ENCODE measurements around the gene ABCC9.

Gene ABCC9

DNA sequence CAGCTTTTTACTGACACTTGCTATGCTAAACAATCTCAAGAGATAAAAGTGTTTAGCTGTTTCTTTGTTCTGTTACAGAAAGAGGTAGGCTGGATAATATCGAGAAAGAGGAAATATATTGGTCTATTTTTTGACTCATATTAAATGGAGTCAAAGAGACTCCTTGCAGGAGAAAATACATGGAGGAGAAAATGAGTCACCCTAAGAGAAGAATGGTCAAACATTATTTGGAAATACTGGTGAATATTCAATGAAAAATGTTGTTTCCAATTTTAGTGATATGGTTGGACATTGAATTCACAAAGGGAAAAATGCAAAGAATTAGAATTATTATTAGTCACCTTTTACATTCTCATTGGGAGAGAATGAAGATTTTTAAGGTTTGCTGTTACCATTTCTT lies 169.9 kb downstream of the ABCC9 start:
- no peak overlapping the region for H3K4me3 ChIP-seq (ENCODE audit: low read depth, low read length)
- TF ChIP-seq, protein P1, sequence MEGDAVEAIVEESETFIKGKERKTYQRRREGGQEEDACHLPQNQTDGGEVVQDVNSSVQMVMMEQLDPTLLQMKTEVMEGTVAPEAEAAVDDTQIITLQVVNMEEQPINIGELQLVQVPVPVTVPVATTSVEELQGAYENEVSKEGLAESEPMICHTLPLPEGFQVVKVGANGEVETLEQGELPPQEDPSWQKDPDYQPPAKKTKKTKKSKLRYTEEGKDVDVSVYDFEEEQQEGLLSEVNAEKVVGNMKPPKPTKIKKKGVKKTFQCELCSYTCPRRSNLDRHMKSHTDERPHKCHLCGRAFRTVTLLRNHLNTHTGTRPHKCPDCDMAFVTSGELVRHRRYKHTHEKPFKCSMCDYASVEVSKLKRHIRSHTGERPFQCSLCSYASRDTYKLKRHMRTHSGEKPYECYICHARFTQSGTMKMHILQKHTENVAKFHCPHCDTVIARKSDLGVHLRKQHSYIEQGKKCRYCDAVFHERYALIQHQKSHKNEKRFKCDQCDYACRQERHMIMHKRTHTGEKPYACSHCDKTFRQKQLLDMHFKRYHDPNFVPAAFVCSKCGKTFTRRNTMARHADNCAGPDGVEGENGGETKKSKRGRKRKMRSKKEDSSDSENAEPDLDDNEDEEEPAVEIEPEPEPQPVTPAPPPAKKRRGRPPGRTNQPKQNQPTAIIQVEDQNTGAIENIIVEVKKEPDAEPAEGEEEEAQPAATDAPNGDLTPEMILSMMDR (IDR thresholded peaks at IDR 0.05; ENCODE audit: low read depth, low read length, missing control alignments): no peak
- in situ Hi-C loops (cut with HindIII; ENCODE audit: low sequenced_read_pairs): no loop called here
- DNase-seq (ENCODE audit: low read depth): no peak

DNA sequence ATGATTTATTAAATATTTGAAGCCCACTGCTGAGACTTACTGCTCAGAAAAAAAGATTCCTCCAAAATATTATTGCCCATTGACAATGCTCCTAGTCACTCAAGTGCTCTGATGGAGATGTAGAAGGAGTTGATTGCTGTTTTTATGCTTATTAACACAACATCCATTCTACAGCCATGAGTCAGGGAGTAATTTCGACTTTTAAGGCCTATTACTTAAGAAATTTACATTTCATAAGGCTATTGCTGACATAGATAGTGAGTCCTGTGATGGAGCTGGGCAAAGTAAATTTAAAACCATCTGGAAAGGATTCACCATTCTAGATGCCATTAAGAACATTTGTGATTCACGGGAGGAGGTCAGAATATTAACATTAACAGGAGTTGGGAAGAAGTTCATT lies 171.9 kb downstream of the ABCC9 start:
- no peak for DNase-seq (ENCODE audit: low read depth)
- in situ Hi-C loops (cut with HindIII; ENCODE audit: low sequenced_read_pairs): no loop called here
- TF ChIP-seq, protein P1 (IDR thresholded peaks at IDR 0.05; ENCODE audit: low read depth, low read length, missing control alignments): no peak
- no peak overlapping the region for H3K4me3 ChIP-seq (ENCODE audit: low read depth, low read length)

DNA sequence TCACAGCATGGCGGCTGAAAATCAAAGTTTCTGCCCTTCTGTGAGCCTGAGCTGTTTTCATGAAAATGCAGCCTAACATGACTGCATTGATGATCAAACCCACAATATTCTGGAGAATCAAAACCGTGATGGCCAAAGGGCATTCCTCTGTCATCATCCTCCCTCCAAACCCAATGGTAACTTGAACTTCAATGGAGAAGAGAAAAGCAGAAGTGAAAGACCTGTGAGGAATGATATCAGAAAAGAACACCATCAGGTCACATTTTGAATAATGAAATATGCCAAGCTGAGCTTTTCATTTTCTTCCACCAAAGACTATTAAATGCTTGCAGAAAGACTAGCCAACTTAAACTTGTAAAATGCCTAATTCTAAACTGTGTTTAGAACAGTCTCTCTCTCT lies 174.8 kb downstream of the ABCC9 start:
- H3K4me3 ChIP-seq (ENCODE audit: low read depth, low read length): no peak overlapping the region
- TF ChIP-seq, protein P1 (IDR thresholded peaks at IDR 0.05; ENCODE audit: low read depth, low read length, missing control alignments): no peak
- no peak for DNase-seq (ENCODE audit: low read depth)
- in situ Hi-C loops (cut with HindIII; ENCODE audit: low sequenced_read_pairs): no loop called here

DNA sequence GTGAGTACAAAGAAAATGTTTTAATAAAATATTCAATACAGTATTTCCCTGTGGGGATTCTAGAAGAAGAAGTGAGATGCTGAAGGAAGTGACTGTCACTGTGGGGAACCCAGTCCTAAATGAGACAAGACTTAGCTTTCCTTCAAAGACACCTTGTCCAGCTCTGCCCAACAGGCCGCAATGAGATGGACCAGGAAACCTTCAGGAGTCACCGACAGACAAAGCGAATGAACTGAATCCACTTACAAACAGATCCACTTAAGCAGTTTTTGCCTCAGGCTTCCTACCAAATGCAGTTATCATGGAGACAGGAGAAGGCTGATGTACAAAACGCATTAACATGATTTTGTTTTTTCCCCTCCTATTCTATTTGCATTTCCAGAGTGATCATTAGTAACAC lies 176.3 kb downstream of the ABCC9 start:
- in situ Hi-C loops (cut with HindIII; ENCODE audit: low sequenced_read_pairs): no loop called here
- no peak for DNase-seq (ENCODE audit: low read depth)
- TF ChIP-seq, protein P1 (IDR thresholded peaks at IDR 0.05; ENCODE audit: low read depth, low read length, missing control alignments): no peak
- no peak overlapping the region for H3K4me3 ChIP-seq (ENCODE audit: low read depth, low read length)

DNA sequence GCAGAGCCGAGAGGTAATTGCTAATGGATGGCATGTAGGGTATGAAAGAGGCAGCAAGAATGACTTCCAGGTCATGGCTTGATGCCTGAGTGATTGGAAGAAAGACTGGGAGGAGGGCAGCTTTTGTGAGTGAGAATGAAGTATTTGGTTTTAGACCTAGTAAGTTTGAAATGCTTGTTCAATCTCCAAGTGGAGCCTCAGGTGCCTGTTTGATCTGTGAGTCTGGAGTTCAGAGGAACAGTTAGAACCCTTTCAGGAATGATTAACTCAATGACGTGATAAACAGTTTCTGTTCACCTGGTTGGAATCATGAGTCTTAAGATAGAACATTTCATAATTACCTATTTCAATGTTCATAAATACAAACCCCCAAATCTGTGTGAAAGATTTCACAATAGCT lies 177.2 kb downstream of the ABCC9 start:
- in situ Hi-C loops (cut with HindIII; ENCODE audit: low sequenced_read_pairs): no loop called here
- no peak overlapping the region for H3K4me3 ChIP-seq (ENCODE audit: low read depth, low read length)
- DNase-seq (ENCODE audit: low read depth): no peak
- TF ChIP-seq, protein P1 (IDR thresholded peaks at IDR 0.05; ENCODE audit: low read depth, low read length, missing control alignments): no peak

DNA sequence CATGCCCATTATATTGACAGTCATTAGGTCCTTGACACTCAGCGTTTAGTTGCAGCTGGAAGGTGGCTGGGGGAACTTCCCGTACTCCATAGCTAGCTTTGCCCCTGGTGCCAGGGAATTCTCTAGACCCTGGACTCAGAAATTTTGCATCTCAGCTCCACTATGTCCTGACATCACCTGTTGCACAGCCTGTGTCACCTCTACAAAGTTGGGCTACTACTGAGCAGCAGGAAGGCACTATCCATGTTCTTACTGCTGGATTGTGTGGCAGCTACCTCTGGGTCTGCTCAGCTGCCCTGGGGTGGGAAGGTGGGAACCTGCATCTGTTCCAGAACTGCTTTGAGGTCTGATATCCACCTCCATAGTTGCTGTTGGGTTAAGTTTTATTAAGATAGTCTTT lies 177.7 kb downstream of the ABCC9 start:
- no peak for DNase-seq (ENCODE audit: low read depth)
- in situ Hi-C loops (cut with HindIII; ENCODE audit: low sequenced_read_pairs): no loop called here
- no peak overlapping the region for H3K4me3 ChIP-seq (ENCODE audit: low read depth, low read length)
- TF ChIP-seq, protein P1 (IDR thresholded peaks at IDR 0.05; ENCODE audit: low read depth, low read length, missing control alignments): no peak

DNA sequence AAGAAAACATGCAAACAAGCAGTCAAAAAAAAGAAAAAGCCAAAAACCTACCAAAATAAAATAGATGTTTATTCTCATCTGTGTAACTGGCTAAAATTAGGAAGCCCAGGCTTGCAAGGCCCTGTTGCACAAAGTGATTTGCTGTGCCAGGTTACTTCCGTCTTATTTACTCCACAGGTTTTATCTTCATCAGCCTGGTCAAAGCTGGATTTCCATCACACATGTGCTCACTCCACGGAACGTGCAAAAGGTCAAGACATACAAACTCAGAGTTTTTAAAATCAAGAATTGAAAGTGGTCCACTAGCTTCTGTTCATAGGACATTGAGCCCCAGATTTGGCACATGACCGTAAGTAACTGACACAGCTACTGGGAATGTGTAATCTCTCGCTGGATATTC lies 181.5 kb downstream of the ABCC9 start:
- in situ Hi-C loops (cut with HindIII; ENCODE audit: low sequenced_read_pairs): no loop called here
- H3K4me3 ChIP-seq (ENCODE audit: low read depth, low read length): no peak overlapping the region
- TF ChIP-seq, protein P1 (IDR thresholded peaks at IDR 0.05; ENCODE audit: low read depth, low read length, missing control alignments): no peak
- no peak for DNase-seq (ENCODE audit: low read depth)

All from astrocyte of the cerebellum (primary cell).